Measurements from ENCODE around the gene KMT5B. TPM values are rescaled to one million over a fixed set of nuclear protein-coding genes. Genes with fewer than 3 reads are reported as not detected.

KMT5B gene
- total RNA-seq, 1 donor from 2014 or later = 43.9 TPM

- DNase-seq (no peak), ATAC-seq (peak; percentile 40)
- Histone ChIP-seq H3K36me3 (no peaks in the 10 kb centered on the region), H3K27me3 (no peaks in the 10 kb centered on the region), H3K27ac (peak overlapping the region; percentile 51), H3K4me3 (no peak overlapping the region), H3K4me1 (peaks cover 30% of the 10 kb centered on the region), H3K9me3 (no peaks in the 10 kb centered on the region)
- intact Hi-C loops (cut with DNase I) = no loop called here
- TF ChIP-seq CTCF (IDR thresholded peaks at IDR 0.05) = no peak
Measured at GRCh38 chr11:68142028-68142412, 71.1 kb downstream of the KMT5B start.

GRCh38 chr11:68141246-68142027 is 71.7 kb downstream of the KMT5B start:
- H3K27ac ChIP-seq = peak overlapping the region; percentile 51
- no peak for TF ChIP-seq CTCF (IDR thresholded peaks at IDR 0.05)
- DNase-seq = no peak
- no peaks in the 10 kb centered on the region for H3K36me3 ChIP-seq
- peaks cover 25% of the 10 kb centered on the region for H3K4me1 ChIP-seq
- ATAC-seq = no peak
- no peak overlapping the region for H3K4me3 ChIP-seq
- no peaks in the 10 kb centered on the region for H3K27me3 ChIP-seq
- H3K9me3 ChIP-seq = no peaks in the 10 kb centered on the region
- intact Hi-C loops (cut with DNase I) = no loop called here

- no peak for TF ChIP-seq CTCF (IDR thresholded peaks at IDR 0.05)
- intact Hi-C loops (cut with DNase I) = no loop called here
- H3K27ac ChIP-seq = no peak overlapping the region
- H3K9me3 ChIP-seq = no peaks in the 10 kb centered on the region
- DNase-seq (no peak), ATAC-seq (no peak)
- H3K4me3 ChIP-seq = no peak overlapping the region
- H3K27me3 ChIP-seq = no peaks in the 10 kb centered on the region
- peaks cover 19% of the 10 kb centered on the region for H3K4me1 ChIP-seq
- no peaks in the 10 kb centered on the region for H3K36me3 ChIP-seq
Measured at GRCh38 chr11:68140496-68141245, 72.4 kb downstream of the KMT5B start.

- H3K36me3 ChIP-seq = no peaks in the 10 kb centered on the region
- H3K27ac ChIP-seq = no peak overlapping the region
- no peaks in the 10 kb centered on the region for H3K9me3 ChIP-seq
- TF ChIP-seq CTCF (IDR thresholded peaks at IDR 0.05) = no peak
- intact Hi-C loops (cut with DNase I) = no loop called here
- peaks cover 15% of the 10 kb centered on the region for H3K4me1 ChIP-seq
- no peaks in the 10 kb centered on the region for H3K27me3 ChIP-seq
- ATAC-seq = no peak
- no peak for DNase-seq
- H3K4me3 ChIP-seq = no peak overlapping the region
Measured at GRCh38 chr11:68138237-68138636, 74.9 kb downstream of the KMT5B start.

GRCh38 chr11:68137833-68138232 is 75.3 kb downstream of the KMT5B start:
- ATAC-seq (peak; percentile 57), DNase-seq (no peak)
- Histone ChIP-seq H3K9me3 (no peaks in the 10 kb centered on the region), H3K4me1 (peaks cover 15% of the 10 kb centered on the region), H3K4me3 (no peak overlapping the region), H3K36me3 (no peaks in the 10 kb centered on the region), H3K27ac (no peak overlapping the region), H3K27me3 (no peaks in the 10 kb centered on the region)
- intact Hi-C loops (cut with DNase I) = no loop called here
- no peak for TF ChIP-seq CTCF (IDR thresholded peaks at IDR 0.05)

All from upper lobe of right lung (tissue), 1 donor.